GM18526 (cell line): ENCODE measurements around the gene OR10K1.

Experiments
- POLR2A ChIP-seq: IDR thresholded peaks from 3 replicates; pipeline ENCODE4 v1.6.1; 2011; ENCODE audit not compliant: insufficient read length; ENCODE audit errors: extremely low read depth

Gene OR10K1

GRCh38 chr1:158461534-158461933, at the start of gene OR10K1:
OR10K1 (plus strand) TSS chr1:158461834; CDS start chr1:158465562, 3,728 bp downstream.
- no peak for TF ChIP-seq POLR2A

- TF ChIP-seq POLR2A = no peak
Observed at GRCh38 chr1:158414651-158415345, 46.8 kb upstream of the OR10K1 start.

DNA sequence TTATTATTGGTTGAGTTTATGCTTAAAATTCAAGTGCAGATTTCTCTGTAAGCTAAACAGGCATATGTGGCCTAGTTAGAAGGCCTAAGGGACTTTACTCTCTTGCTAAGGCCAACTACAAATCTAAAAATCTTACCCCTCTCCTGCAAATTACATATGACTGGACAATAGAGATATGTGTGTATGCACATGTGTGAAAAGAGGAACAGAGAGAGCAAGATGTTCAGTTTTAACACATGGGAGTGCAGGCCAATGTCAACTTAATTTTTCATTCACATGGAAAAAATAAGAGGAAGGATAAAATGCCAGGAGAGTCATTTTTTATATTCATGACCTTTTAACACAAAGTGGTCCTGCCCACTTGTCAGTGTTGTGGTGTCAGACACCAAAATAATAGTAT, 44.0 kb upstream of the OR10K1 start:
- TF ChIP-seq POLR2A = no peak

GRCh38 chr1:158422212-158422611, 39.4 kb upstream of the OR10K1 start:
- TF ChIP-seq POLR2A = no peak

GRCh38 chr1:158425027-158425426, 36.6 kb upstream of the OR10K1 start:
- no peak for TF ChIP-seq POLR2A

DNA sequence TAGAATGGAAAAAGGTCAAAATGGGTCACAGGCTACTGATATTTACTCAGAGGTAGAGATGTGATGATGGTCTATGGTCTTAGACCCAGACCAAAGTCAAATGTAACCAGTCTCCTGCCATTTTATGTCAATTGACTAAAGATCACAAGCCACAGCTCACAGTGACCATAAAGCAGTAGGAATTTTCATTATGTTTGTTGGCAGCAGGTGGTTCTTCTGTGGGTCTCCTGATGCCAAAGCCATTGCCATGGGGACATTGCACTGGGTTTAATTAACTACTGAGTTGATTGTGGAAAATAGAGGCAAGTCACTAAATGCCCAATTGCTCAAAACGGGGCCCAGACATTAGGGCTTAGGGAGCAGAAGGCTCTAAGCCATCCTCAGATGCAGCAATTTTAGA, 35.5 kb upstream of the OR10K1 start, which contains the start of gene OR10K2:
Gene OR10K2 (minus strand): TSS at position 101 of the 400 bp plus-strand sequence. CDS start 5,371 bp downstream, outside the sequence.
- TF ChIP-seq POLR2A = no peak

DNA sequence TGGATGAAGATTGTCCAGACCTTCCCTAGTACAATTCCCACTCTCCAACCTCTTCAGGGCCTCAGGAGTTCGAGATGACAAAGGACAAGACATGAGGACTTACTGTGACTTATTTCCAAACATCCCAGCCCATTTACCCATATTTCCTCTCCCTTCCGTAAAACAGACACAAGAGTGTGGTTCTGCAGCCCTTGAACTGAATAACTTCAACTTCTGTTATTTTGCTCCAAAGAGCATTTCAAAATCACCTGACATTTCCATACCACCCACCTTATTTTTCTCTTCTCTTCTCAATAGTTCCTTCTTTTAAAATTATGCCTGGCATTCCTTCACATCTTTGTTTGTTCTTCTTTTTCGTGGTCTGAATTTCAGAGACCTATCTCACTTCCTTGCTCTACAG, 26.9 kb upstream of the OR10K1 start:
- TF ChIP-seq POLR2A = no peak

DNA sequence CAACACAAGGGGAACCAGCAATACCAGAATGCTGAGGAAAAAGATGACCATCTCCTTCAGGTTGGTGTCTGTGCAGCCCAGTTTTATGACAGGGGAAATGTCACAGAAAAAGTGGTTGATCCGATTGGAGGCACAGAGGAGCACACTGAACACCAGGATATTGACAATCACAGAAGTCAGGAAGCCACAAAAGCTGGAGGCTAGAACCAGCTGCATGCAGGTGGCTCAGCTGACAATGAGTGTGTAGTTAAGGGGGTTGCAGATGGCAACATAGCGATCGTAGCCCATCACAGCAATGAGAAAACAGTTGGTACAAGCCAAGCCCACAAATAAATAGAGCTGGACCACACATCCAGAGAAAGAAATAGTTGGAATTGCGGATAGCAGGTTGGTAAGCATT, 16.3 kb upstream of the OR10K1 start:
- TF ChIP-seq POLR2A = no peak

DNA sequence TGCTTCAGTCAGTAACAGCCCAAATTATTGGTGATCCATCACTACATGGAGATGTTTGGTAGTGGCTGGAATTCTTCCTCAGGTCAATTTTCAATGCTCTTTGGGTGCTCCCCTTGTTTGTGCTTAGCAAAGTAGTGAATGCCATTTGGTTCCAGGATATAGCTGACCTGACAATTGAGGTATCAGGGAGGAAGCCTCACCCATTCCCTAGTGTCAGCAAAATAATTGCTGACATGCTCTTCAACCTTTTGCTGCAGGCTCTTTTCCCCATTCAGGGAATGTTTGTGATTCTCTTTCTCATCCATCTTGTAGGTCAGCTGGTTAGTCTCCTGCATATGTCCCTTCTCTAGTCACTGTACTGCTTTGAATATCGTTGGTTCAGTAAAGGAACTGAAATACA, 7.1 kb upstream of the OR10K1 start:
- no peak for TF ChIP-seq POLR2A

DNA sequence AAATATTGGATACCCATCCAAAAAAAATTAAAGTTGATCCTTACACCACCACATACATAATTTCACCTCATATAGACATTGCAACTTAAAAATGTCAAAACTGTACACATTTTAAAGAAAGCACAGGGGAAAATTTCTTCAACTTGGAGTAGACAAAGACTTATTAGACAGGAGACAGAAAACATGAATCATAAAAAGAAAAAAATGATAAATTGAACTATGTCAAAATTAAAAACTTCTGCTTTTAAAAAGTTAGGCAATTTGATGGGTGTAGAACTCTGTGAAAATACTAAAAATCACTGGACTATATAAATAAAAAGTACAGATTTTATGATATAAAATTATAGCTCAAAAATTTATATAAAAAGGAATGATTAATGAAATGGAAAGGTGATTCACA, 4.4 kb upstream of the OR10K1 start:
- TF ChIP-seq POLR2A = no peak

GRCh38 chr1:158458263-158458662, 3.4 kb upstream of the OR10K1 start:
- TF ChIP-seq POLR2A = no peak

GRCh38 chr1:158471920-158472319, 10.3 kb downstream of the OR10K1 start, which contains the start of gene OR10R2:
OR10R2 (plus strand) TSS chr1:158472220; CDS start chr1:158472326, 106 bp downstream.
- no peak for TF ChIP-seq POLR2A

GRCh38 chr1:158485455-158485854, 23.8 kb downstream of the OR10K1 start:
- TF ChIP-seq POLR2A = no peak

- TF ChIP-seq POLR2A = no peak
Observed at GRCh38 chr1:158491316-158491715, 29.7 kb downstream of the OR10K1 start.

DNA sequence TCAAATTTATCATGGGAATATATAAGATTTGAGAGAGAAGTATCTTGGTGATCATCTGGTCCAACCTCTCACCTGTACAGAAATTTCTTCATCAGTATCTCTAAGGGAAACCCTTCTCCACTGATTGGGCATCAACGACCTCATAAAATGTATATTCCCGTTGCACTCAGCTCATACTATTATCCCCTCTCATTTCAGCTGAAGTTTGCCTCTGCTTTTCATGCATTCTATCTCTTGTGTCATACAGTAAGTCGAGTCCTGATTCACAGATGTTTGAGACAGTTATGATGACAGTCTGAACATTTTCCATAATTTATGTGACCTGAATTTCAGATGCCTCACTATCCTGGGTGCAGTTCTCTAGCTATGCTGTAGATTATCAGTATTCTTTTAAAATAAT, 31.4 kb downstream of the OR10K1 start:
- no peak for TF ChIP-seq POLR2A

DNA sequence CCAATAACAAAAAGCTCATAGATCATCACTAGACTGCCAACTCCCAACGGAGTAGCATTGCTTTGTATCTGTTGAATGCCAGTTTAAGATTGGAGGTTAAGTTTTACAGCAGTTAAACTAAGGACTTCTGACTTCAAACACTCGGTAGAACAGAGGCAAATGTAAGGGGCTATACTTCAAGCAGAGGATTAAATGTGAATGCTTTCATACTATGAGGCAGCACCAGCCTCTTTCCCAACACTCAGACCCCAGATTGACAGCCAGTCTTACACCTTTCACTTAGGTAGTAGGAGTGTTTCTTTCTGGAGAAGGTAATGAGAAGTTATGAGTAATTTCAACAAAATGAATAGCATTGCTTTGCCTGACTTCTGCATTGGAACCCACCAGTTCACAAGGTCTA, 33.2 kb downstream of the OR10K1 start:
- TF ChIP-seq POLR2A = no peak

GRCh38 chr1:158496374-158496773, 34.7 kb downstream of the OR10K1 start:
- TF ChIP-seq POLR2A = no peak

DNA sequence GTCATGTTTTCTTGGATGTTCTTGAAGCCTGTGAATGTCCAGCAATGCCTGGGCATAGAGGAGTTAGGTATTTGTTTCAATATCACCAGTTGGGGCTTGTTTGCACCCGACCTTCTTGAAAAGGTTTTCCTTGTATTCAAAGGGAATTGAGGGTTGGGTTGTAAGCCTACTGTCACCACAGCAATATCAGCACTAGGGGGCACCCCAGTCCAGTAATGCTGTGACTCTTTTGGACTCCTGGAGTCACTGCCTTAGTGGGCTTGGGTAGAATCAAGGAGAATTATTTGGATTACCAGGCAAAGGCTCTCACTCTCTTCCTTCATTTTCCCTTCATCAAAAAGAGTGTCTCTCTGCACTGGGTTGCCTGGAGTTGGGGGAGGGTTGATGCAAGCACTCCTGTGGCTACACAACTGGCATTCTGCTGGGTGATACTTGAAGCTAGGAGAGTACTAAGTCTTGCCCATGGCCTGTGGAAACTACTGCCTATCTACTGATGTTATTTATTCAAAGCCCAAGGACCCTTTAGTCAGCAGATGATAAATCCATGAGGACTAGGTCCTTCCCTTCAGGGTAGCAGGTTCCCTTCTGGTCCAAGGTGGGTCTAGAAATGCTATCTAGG, 44.8 kb downstream of the OR10K1 start:
- TF ChIP-seq POLR2A = no peak
